Measurements from ENCODE around the gene TLR3. TPM values are rescaled to one million over a fixed set of nuclear protein-coding genes. Genes with fewer than 3 reads are reported as not detected.

Gene TLR3
- total RNA-seq, 2 donors from 2014 or later = 0.32 TPM; not detected in 1

DNA sequence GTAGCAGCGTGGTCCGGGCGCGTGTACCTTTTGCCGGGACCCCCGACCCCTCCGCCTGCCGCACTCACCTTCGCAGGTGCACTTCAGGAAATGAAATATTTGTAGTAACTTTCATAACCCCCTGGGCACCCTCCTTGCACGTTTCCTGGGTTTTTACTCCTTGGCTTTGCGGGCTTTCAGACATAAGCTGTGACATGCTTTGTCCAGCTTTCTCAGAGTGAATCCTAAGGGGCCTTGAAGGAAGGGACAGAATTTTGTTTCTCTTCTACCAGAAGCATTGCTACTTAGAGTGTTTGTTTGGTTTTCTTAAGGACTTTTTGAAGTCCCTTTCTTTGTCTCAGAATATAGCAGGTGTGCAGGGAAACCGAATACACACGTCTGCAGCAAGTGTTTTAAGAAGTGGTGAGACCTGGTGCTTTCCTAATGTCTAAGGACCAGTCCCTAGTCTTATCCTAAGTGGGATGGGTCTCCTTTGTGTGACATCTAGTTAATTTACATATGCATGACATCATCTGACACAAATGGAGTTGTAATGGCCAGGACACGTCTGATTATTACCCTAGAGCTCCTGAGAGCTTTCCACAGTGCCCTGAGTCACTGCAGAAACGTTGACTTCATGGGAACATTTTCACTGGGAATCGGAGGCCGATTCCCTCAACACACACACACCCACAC is 36.8 kb downstream of the TLR3 start:
- Mint-ChIP-seq H3K4me1 (no peaks in the 10 kb centered on the region), H3K4me3 (peak overlapping the region; percentile 70), H3K27ac (no peak overlapping the region), H3K36me3 (ENCODE audit: low read depth) (no peaks in the 10 kb centered on the region), H3K9me3 (no peaks in the 10 kb centered on the region), H3K27me3 (peaks cover 30% of the 10 kb centered on the region)
- ATAC-seq (replicated peaks) = no peak

DNA sequence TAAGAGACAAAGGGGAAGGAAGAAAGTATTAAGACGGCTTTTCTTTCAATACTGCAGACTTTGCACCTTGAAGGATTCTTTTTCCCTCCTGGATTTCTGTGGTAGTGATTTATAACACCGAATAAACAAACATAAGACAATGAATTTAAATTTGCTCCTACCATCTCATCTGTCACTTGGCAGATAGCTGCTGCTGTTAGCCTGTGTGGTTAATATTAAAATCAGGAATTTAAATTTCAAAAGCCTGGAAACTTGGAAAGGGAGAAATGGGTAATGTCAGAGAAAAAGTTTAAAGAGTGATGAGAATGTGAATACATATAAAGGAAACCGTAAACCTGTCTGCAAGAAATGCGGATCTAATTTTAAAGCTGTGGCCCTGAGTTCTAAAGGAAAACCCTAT is 39.0 kb downstream of the TLR3 start:
- Mint-ChIP-seq H3K4me1 (no peaks in the 10 kb centered on the region), H3K27ac (no peak overlapping the region), H3K27me3 (peaks cover 29% of the 10 kb centered on the region), H3K36me3 (ENCODE audit: low read depth) (no peaks in the 10 kb centered on the region), H3K4me3 (no peak overlapping the region), H3K9me3 (no peaks in the 10 kb centered on the region)
- no peak for ATAC-seq (replicated peaks)

GRCh38 chr4:186108391-186108790 is 39.4 kb downstream of the TLR3 start:
- Mint-ChIP-seq H3K4me3 (no peak overlapping the region), H3K36me3 (ENCODE audit: low read depth) (no peaks in the 10 kb centered on the region), H3K27ac (no peak overlapping the region), H3K9me3 (no peaks in the 10 kb centered on the region), H3K27me3 (peaks cover 24% of the 10 kb centered on the region), H3K4me1 (no peaks in the 10 kb centered on the region)
- no peak for ATAC-seq (replicated peaks)

GRCh38 chr4:186109245-186109644 is 40.3 kb downstream of the TLR3 start:
- Mint-ChIP-seq H3K4me1 (no peaks in the 10 kb centered on the region), H3K4me3 (no peak overlapping the region), H3K27ac (no peak overlapping the region), H3K9me3 (no peaks in the 10 kb centered on the region), H3K36me3 (ENCODE audit: low read depth) (no peaks in the 10 kb centered on the region), H3K27me3 (peaks cover 19% of the 10 kb centered on the region)
- ATAC-seq (replicated peaks) = no peak

GRCh38 chr4:186116697-186117096 is 47.7 kb downstream of the TLR3 start:
- Mint-ChIP-seq H3K27me3 (peaks cover 11% of the 10 kb centered on the region), H3K4me3 (no peak overlapping the region), H3K4me1 (no peaks in the 10 kb centered on the region), H3K27ac (no peak overlapping the region), H3K9me3 (no peaks in the 10 kb centered on the region), H3K36me3 (ENCODE audit: low read depth) (no peaks in the 10 kb centered on the region)
- ATAC-seq (replicated peaks) = no peak

DNA sequence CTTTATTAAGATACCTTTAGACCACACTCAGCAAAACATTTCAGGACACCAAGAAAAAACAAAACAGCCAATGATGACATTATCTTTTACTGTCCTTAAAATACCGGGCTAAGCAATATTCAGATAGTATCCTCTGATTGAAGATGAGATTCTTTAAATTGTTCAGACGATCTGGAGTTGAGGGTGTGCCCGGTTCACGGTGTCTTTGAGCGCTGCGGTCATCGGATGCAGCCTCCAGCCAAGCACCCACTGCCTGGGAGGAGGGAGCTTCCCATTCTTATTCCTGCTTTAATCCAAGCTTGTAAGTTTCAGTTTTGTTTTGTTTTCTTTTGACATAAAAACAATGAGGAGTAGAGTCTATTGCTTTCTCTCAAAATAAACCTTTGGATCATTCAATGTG is 49.6 kb downstream of the TLR3 start:
- no peaks in the 10 kb centered on the region for H3K36me3 Mint-ChIP-seq (ENCODE audit: low read depth)
- H3K27ac Mint-ChIP-seq = no peak overlapping the region
- H3K27me3 Mint-ChIP-seq = peaks cover 11% of the 10 kb centered on the region
- H3K4me1 Mint-ChIP-seq = no peaks in the 10 kb centered on the region
- H3K4me3 Mint-ChIP-seq = no peak overlapping the region
- no peak for ATAC-seq (replicated peaks)
- no peaks in the 10 kb centered on the region for H3K9me3 Mint-ChIP-seq

DNA sequence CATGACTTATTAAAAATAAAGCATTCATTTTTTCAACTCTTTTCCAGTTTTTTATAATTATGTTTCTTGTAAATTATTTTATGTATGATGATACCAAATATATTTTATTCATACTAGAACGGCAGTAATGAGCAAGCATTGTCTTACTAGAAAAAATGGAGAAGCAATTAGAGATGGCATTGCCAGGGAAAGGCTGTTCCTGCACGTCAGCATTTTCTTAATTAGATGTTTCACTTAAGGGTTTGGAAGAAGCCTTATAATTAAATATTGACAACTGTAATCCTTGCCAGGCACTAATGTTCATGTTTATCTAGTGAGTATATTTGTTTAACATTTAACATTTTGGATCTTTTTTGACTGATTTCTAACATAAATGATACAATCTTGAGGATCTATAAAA is 52.1 kb downstream of the TLR3 start:
- Mint-ChIP-seq H3K36me3 (ENCODE audit: low read depth) (no peaks in the 10 kb centered on the region), H3K4me1 (no peaks in the 10 kb centered on the region), H3K9me3 (no peaks in the 10 kb centered on the region), H3K4me3 (no peak overlapping the region), H3K27me3 (peaks cover 11% of the 10 kb centered on the region), H3K27ac (no peak overlapping the region)
- no peak for ATAC-seq (replicated peaks)

- Mint-ChIP-seq H3K4me3 (no peak overlapping the region), H3K36me3 (ENCODE audit: low read depth) (no peaks in the 10 kb centered on the region), H3K27me3 (peaks cover 6% of the 10 kb centered on the region), H3K27ac (no peak overlapping the region), H3K9me3 (no peaks in the 10 kb centered on the region), H3K4me1 (no peaks in the 10 kb centered on the region)
- no peak for ATAC-seq (replicated peaks)
These were observed 59.9 kb downstream of the TLR3 start for GRCh38 chr4:186128842-186129241.

DNA sequence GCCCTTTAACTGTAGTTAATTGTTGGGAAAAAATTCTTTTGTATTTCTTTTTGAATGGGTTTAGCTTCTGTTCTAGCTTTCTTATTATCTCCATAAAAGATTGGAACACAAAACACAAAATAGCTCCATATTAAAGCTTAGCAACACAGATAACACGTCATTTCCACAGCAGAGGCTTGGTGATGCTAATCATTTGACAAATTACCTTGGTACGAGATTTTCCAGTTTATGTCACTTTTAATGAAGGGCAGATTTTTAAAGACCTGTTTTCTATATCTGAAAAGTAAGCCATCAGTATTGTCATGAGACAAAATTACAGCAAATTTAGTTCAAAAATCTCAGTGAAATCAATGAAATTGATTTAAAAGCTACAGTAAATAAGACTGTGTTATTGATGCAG is 63.0 kb downstream of the TLR3 start:
- no peak for ATAC-seq (replicated peaks)
- Mint-ChIP-seq H3K9me3 (no peaks in the 10 kb centered on the region), H3K4me1 (no peaks in the 10 kb centered on the region), H3K27me3 (peaks cover 9% of the 10 kb centered on the region), H3K27ac (no peak overlapping the region), H3K4me3 (no peak overlapping the region), H3K36me3 (ENCODE audit: low read depth) (no peaks in the 10 kb centered on the region)

- ATAC-seq (replicated peaks) = peak; percentile 49
- Mint-ChIP-seq H3K9me3 (no peaks in the 10 kb centered on the region), H3K27ac (no peak overlapping the region), H3K4me1 (no peaks in the 10 kb centered on the region), H3K27me3 (peaks cover 10% of the 10 kb centered on the region), H3K36me3 (ENCODE audit: low read depth) (no peaks in the 10 kb centered on the region), H3K4me3 (no peak overlapping the region)
These were observed 63.8 kb downstream of the TLR3 start for GRCh38 chr4:186132577-186133242.

DNA sequence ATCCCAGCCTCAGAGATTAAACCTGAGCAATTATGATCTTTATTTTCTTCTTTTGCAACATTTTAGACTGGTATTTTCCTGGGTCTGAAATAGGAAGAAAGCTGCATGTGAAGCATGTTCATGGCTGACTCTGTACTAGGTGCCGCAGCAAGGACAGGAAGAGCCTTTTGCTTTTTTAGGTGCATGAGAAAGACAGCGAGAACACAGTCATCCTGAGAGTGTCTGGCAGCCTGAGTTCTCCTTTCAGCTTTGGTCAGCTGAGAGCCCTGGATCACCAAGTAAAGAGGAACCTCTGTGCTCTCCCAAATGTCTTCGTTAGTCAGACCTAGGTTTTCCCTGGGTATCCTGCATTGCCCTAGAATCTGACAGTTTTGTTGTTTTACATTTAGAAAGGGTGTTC is 65.3 kb downstream of the TLR3 start:
- H3K4me1 Mint-ChIP-seq = no peaks in the 10 kb centered on the region
- H3K9me3 Mint-ChIP-seq = no peaks in the 10 kb centered on the region
- H3K27me3 Mint-ChIP-seq = peaks cover 7% of the 10 kb centered on the region
- no peak overlapping the region for H3K4me3 Mint-ChIP-seq
- H3K36me3 Mint-ChIP-seq (ENCODE audit: low read depth) = no peaks in the 10 kb centered on the region
- ATAC-seq (replicated peaks) = peak; percentile 65
- H3K27ac Mint-ChIP-seq = no peak overlapping the region

DNA sequence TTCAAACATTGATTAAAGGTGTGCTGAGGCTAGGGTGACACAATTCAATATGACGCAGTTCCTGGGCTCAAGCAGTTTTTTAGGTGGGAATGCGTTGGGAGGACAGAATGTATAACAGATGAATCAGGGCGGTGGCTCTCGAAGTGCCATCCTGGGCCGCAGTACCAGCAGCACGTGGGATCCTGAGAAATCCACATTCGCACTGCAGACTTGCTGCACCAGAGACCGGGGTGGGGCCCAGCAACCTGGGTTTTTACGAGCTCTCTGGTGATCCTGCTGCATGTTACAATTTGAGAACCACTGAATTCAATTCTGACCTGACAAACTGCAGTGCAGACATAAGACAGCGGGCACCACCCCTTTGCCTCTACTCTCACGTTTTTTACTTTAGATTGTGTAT is 65.9 kb downstream of the TLR3 start:
- Mint-ChIP-seq H3K4me3 (no peak overlapping the region), H3K4me1 (no peaks in the 10 kb centered on the region), H3K9me3 (no peaks in the 10 kb centered on the region), H3K27me3 (peaks cover 7% of the 10 kb centered on the region), H3K27ac (no peak overlapping the region), H3K36me3 (ENCODE audit: low read depth) (no peaks in the 10 kb centered on the region)
- ATAC-seq (replicated peaks) = no peak

GRCh38 chr4:186137196-186137794 is 68.3 kb downstream of the TLR3 start:
- Mint-ChIP-seq H3K4me1 (no peaks in the 10 kb centered on the region), H3K27ac (no peak overlapping the region)

More at GRCh38 chr4:186137196-186137794, 68.3 kb downstream of the TLR3 start:
- H3K9me3 Mint-ChIP-seq = no peaks in the 10 kb centered on the region
- no peaks in the 10 kb centered on the region for H3K36me3 Mint-ChIP-seq (ENCODE audit: low read depth)
- peaks cover 7% of the 10 kb centered on the region for H3K27me3 Mint-ChIP-seq
- ATAC-seq (replicated peaks) = no peak
- H3K4me3 Mint-ChIP-seq = no peak overlapping the region
